ENCODE results near the gene MGAT5B. TPM values are rescaled to one million over a fixed set of nuclear protein-coding genes. Genes with fewer than 3 reads are reported as not detected.

Gene MGAT5B
- total RNA-seq, 1 experiment from 2014 or later = 4.4 TPM

DNA sequence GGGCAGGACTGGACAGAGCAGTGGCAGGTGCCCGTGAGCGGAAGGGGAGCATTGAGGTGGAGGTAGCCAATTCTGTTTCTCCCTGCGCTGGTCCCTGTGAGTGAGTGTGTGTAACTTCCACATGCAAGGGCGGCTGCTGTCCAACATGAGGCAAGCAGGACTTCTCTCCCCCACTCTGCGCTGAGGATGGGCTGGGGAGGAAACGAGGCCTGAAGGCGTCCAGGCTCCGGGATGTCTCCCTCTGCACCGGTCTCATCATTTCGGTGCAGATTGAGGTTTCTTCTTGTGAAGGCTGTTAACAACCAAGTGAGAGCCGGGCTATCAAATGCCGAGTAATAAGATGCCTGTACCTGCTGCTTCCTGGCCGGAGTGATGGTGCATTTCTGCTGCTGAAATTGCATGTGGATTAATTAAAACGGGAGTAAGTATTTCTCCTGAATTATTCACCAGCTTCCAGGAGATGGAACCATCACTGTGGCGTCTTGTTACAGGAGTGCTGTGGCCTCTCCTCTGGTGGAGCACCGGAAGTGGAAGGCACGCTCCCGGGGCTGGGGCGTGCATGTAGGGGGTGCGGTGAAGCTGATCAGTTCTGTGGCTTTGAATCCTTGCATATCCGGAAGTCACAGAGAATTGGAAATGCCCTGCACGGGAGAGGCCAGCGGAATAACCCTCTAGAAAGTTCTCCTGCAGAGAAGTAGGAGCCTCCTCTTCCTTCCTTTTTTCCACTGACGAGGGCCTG, 41.7 kb upstream of the MGAT5B start (continued):
- TF ChIP-seq, protein P1, sequence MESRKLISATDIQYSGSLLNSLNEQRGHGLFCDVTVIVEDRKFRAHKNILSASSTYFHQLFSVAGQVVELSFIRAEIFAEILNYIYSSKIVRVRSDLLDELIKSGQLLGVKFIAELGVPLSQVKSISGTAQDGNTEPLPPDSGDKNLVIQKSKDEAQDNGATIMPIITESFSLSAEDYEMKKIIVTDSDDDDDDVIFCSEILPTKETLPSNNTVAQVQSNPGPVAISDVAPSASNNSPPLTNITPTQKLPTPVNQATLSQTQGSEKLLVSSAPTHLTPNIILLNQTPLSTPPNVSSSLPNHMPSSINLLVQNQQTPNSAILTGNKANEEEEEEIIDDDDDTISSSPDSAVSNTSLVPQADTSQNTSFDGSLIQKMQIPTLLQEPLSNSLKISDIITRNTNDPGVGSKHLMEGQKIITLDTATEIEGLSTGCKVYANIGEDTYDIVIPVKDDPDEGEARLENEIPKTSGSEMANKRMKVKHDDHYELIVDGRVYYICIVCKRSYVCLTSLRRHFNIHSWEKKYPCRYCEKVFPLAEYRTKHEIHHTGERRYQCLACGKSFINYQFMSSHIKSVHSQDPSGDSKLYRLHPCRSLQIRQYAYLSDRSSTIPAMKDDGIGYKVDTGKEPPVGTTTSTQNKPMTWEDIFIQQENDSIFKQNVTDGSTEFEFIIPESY (IDR thresholded peaks at IDR 0.05; ENCODE audit: extremely low read depth, insufficient replicate concordance, low read length) = no peak
- TF ChIP-seq, protein P2, sequence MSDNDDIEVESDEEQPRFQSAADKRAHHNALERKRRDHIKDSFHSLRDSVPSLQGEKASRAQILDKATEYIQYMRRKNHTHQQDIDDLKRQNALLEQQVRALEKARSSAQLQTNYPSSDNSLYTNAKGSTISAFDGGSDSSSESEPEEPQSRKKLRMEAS (IDR thresholded peaks at IDR 0.05) = no peak

DNA sequence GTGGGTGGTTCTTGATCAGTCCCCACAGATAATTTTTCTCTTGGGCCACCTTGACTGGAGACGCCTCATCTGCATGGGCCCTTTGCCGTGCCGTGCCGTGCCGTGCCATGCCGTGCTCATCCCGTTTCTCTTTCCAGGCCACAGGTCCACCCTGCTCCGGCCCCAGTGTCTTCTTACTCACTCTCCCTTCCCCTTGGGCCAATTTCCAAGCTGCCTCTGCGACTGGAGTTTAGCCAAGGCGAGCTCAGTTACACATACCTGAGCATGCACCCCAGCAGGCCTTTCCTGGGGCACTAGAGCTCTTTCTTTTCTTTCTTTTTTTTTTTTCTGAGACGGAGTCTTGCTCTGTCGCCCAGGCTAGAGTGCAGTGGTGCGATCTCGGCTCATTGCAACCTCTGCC, 40.5 kb upstream of the MGAT5B start:
- Histone ChIP-seq H3K9ac (ENCODE audit: low read length) (no peak overlapping the region), H3K4me3 (replicated peaks in 1 of 2; ENCODE audit: low read depth in 1 of 2, low read length in 2 of 2) (no peak overlapping the region), H2AFZ (ENCODE audit: low read depth, low read length, poor library complexity, severe bottlenecking) (no peak overlapping the region), H3K9me3 (ENCODE audit: control insufficient read depth in 1 of 2, insufficient read depth in 1 of 2, low read depth in 1 of 2, low read length in 2 of 2) (no peaks in the 10 kb centered on the region), H4K20me1 (ENCODE audit: insufficient read depth) (no peaks in the 10 kb centered on the region), H3K36me3 (ENCODE audit: control insufficient read depth in 1 of 2, insufficient read depth in 2 of 2, low read length in 2 of 2) (no peaks in the 10 kb centered on the region), H3K79me2 (ENCODE audit: insufficient read depth, low read length) (no peaks in the 10 kb centered on the region), H3K4me1 (ENCODE audit: control insufficient read depth in 1 of 2, insufficient read depth in 2 of 2, low read length in 2 of 2) (0 out of 4 replicates have a peak, but pooled peaks cover 0 to 4% of the 10 kb centered on the region in 2 experiments), H3K27me3 (ENCODE audit: insufficient read depth, low read length) (no peaks in the 10 kb centered on the region), H3K9me2 (ENCODE audit: insufficient read depth) (no peaks in the 10 kb centered on the region), H3K27ac (ENCODE audit: low read depth, low read length) (no peak overlapping the region), H3K4me2 (ENCODE audit: low read length) (no peak overlapping the region)
- CTCF ChIA-PET = interaction anchor here (0.9 kb wide), 1 partner anchor 11 kb away, joined by 3 read pairs; no protein-coding TSS in a partner anchor
- ATAC-seq = no peak
- BruUV-seq (replicated peaks) = no TSS peak
- no peak for DNase-seq (ENCODE audit: low read depth, low spot score)
- RAD21 ChIA-PET (ENCODE audit: low non-redundant PET in 1 of 2, low total read pairs in 2 of 2, uncharacterized antibody in 2 of 2, unreplicated experiment in 2 of 2) = no interaction called here
- POLR2A ChIA-PET = no interaction called here
- intact Hi-C loops (cut with micrococcal nuclease) = no loop called here
- TF ChIP-seq RAD21 (IDR thresholded peaks at IDR 0.05; ENCODE audit: low read depth) (no peak), ZFX (IDR thresholded peaks at IDR 0.05) (no peak), FOSL1 (IDR thresholded peaks at IDR 0.05; ENCODE audit: low read depth) (no peak), POLR2AphosphoS5 (IDR thresholded peaks at IDR 0.05; ENCODE audit: low read depth, low read length) (no peak), ELF1 (IDR thresholded peaks at IDR 0.05; ENCODE audit: borderline replicate concordance, low read depth) (no peak), POLR2A (IDR thresholded peaks at IDR 0.05; ENCODE audit: borderline replicate concordance, extremely low read depth, insufficient read depth, insufficient read length) (no peak), ZNF274 (IDR thresholded peaks at IDR 0.05; ENCODE audit: low read depth, low read length) (no peak), TCF7L2 (IDR thresholded peaks at IDR 0.05; ENCODE audit: borderline replicate concordance, extremely low read depth, insufficient read depth, insufficient read length) (no peak), YY1 (IDR thresholded peaks at IDR 0.05; ENCODE audit: extremely low read depth, insufficient replicate concordance, low read depth, low read length) (no peak)
- TF ChIP-seq, protein P1 (IDR thresholded peaks at IDR 0.05; ENCODE audit: extremely low read depth, insufficient replicate concordance, low read length) = no peak
- TF ChIP-seq, protein P3, sequence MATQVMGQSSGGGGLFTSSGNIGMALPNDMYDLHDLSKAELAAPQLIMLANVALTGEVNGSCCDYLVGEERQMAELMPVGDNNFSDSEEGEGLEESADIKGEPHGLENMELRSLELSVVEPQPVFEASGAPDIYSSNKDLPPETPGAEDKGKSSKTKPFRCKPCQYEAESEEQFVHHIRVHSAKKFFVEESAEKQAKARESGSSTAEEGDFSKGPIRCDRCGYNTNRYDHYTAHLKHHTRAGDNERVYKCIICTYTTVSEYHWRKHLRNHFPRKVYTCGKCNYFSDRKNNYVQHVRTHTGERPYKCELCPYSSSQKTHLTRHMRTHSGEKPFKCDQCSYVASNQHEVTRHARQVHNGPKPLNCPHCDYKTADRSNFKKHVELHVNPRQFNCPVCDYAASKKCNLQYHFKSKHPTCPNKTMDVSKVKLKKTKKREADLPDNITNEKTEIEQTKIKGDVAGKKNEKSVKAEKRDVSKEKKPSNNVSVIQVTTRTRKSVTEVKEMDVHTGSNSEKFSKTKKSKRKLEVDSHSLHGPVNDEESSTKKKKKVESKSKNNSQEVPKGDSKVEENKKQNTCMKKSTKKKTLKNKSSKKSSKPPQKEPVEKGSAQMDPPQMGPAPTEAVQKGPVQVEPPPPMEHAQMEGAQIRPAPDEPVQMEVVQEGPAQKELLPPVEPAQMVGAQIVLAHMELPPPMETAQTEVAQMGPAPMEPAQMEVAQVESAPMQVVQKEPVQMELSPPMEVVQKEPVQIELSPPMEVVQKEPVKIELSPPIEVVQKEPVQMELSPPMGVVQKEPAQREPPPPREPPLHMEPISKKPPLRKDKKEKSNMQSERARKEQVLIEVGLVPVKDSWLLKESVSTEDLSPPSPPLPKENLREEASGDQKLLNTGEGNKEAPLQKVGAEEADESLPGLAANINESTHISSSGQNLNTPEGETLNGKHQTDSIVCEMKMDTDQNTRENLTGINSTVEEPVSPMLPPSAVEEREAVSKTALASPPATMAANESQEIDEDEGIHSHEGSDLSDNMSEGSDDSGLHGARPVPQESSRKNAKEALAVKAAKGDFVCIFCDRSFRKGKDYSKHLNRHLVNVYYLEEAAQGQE (IDR thresholded peaks at IDR 0.05; ENCODE audit: low read depth) = no peak
- TF ChIP-seq, protein P2 (IDR thresholded peaks at IDR 0.05) = no peak
